Endodermal cell (in vitro differentiated cells): ENCODE measurements around the gene TCP11L2. TPM values are rescaled to one million over a fixed set of nuclear protein-coding genes. Genes with fewer than 3 reads are reported as not detected.
A peak's percentile ranks its signal among the peaks of the same experiment; 100 is the strongest.

ENCODE experiments used
- DNase-seq: peaks from one replicate; pipeline ENCODE4 v3.0.0-alpha.2; 2017
- H3K27ac ChIP-seq: 2 replicates; pipeline ENCODE4 v1.5.1; 2013; ENCODE audit warnings: mild to moderate bottlenecking, low read depth, low read length, moderate library complexity
- H3K27me3 ChIP-seq: 2 replicates; pipeline ENCODE4 v1.6.1; 2013; ENCODE audit warnings: mild to moderate bottlenecking, low read length, moderate library complexity; ENCODE audit not compliant: insufficient read depth, control insufficient read depth, poor library complexity, severe bottlenecking
- H3K36me3 ChIP-seq: 2 replicates; pipeline ENCODE4 v1.7.0; 2013; ENCODE audit warnings: mild to moderate bottlenecking, low read length, moderate library complexity; ENCODE audit not compliant: control insufficient read depth, insufficient read depth
- H3K4me1 ChIP-seq: one replicate; pipeline ENCODE4 v1.7.0; 2013; ENCODE audit warnings: low read length; ENCODE audit not compliant: control insufficient read depth, insufficient read depth
- H3K4me3 ChIP-seq: 2 replicates; pipeline ENCODE4 v1.5.1; 2013; ENCODE audit warnings: mild to moderate bottlenecking, low read length, moderate library complexity
- H3K9ac ChIP-seq: 2 replicates; pipeline ENCODE4 v1.6.1; 2013; ENCODE audit warnings: mild to moderate bottlenecking, low read length, moderate library complexity; ENCODE audit not compliant: poor library complexity, severe bottlenecking; ENCODE audit errors: extremely low read depth
- H3K9me3 ChIP-seq: 2 replicates; pipeline ENCODE4 v1.6.1; 2013; ENCODE audit warnings: mild to moderate bottlenecking, low read length, moderate library complexity; ENCODE audit not compliant: control insufficient read depth
- H3K27ac Mint-ChIP-seq: 2 replicates; pipeline ENCODE4 v1.8.0; 2020; ENCODE audit warnings: mixed read lengths
- H3K27me3 Mint-ChIP-seq: 2 replicates; pipeline ENCODE4 v1.8.0; 2021; ENCODE audit warnings: mild to moderate bottlenecking, mixed read lengths; ENCODE audit not compliant: insufficient read depth
- H3K36me3 Mint-ChIP-seq: 2 replicates; pipeline ENCODE4 v1.8.0; 2020; ENCODE audit warnings: low read depth, mixed read lengths
- H3K4me1 Mint-ChIP-seq: 2 replicates; pipeline ENCODE4 v1.8.0; 2020; ENCODE audit warnings: mixed read lengths
- H3K4me3 Mint-ChIP-seq: 2 replicates; pipeline ENCODE4 v1.8.0; 2020; ENCODE audit warnings: mild to moderate bottlenecking, moderate library complexity, mixed read lengths
- H3K9me3 Mint-ChIP-seq: 2 replicates; pipeline ENCODE4 v1.8.0; 2020; ENCODE audit warnings: mild to moderate bottlenecking, mixed read lengths
- WGBS, 2 experiments: methylation state at CpG; one replicate each; pipeline versions ENCODE4 v1.1.5 to v1.1.7; 2013; ENCODE audit warnings: missing lambda C conversion rate in 2 of 2, mixed read lengths in 1 of 2; ENCODE audit not compliant: insufficient coverage in 1 of 2, insufficient read length in 1 of 2; 5-methylcytosine and 5-hydroxymethylcytosine counted together
- total RNA-seq, 2 donors: library from RNA; stranded (reverse); fragmentation: NEBNext Ultra II Directional in 1 of 2; extraction: Animal tissue kit (Norgen Biotek cat#: 25700) in 1 of 2; gene quantifications; 2 replicates in 1 of 2; 3 replicates in 1 of 2; pipeline ENCODE4 v1.2.1, GENCODE V29; 2021
- TF ChIP-seq, protein P1 (sequence below): fragments of 200-600 bp; sonication (generic); conservative IDR thresholded peaks from 2 replicates; pipeline ENCODE4 v1.5.0; 2021; ENCODE audit warnings: antibody characterized with exemption, mild to moderate bottlenecking

TCP11L2 gene
- total RNA-seq, 2 donors from 2014 or later = 7.8 to 15.3 TPM

GRCh38 chr12:106255952-106256351 is 46.6 kb upstream of the TCP11L2 start:
- H3K9me3 Mint-ChIP-seq = no peaks in the 10 kb centered on the region
- TF ChIP-seq, protein P1, sequence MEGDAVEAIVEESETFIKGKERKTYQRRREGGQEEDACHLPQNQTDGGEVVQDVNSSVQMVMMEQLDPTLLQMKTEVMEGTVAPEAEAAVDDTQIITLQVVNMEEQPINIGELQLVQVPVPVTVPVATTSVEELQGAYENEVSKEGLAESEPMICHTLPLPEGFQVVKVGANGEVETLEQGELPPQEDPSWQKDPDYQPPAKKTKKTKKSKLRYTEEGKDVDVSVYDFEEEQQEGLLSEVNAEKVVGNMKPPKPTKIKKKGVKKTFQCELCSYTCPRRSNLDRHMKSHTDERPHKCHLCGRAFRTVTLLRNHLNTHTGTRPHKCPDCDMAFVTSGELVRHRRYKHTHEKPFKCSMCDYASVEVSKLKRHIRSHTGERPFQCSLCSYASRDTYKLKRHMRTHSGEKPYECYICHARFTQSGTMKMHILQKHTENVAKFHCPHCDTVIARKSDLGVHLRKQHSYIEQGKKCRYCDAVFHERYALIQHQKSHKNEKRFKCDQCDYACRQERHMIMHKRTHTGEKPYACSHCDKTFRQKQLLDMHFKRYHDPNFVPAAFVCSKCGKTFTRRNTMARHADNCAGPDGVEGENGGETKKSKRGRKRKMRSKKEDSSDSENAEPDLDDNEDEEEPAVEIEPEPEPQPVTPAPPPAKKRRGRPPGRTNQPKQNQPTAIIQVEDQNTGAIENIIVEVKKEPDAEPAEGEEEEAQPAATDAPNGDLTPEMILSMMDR = no peak
- WGBS, 2 experiments = 85 to 98% methylated on average over 5 of the region's 5 CpGs
- Histone ChIP-seq H3K4me3 (no peak overlapping the region), H3K9me3 (no peaks in the 10 kb centered on the region), H3K9ac (no peak overlapping the region), H3K4me1 (no peaks in the 10 kb centered on the region), H3K27me3 (no peaks in the 10 kb centered on the region), H3K36me3 (no peaks in the 10 kb centered on the region), H3K27ac (no peak overlapping the region)
- DNase-seq = no peak
- H3K4me1 Mint-ChIP-seq = peaks cover 5% of the 10 kb centered on the region
- no peak overlapping the region for H3K4me3 Mint-ChIP-seq
- H3K36me3 Mint-ChIP-seq = no peaks in the 10 kb centered on the region
- no peaks in the 10 kb centered on the region for H3K27me3 Mint-ChIP-seq
- H3K27ac Mint-ChIP-seq = no peak overlapping the region

DNA sequence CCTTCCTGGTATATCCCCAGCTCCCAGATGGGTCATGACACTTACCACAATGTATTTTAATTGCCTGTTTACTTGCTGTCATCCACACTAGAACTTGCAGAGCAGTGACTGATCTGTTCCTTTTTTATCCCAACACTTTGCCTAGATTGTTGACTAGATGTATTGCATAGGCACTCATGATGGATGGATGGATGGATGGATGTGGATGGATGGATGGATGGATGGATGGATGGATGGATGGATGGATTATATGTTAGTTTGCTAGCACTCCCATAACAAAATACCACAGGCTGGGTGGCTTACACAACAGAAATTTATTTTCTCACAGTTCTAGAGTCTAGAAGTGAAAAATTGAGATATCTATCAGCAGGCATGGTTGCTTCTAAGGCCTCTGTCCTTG is 46.0 kb upstream of the TCP11L2 start:
- H3K27me3 Mint-ChIP-seq = no peaks in the 10 kb centered on the region
- no peak overlapping the region for H3K4me3 Mint-ChIP-seq
- TF ChIP-seq, protein P1 = no peak
- no peaks in the 10 kb centered on the region for H3K9me3 Mint-ChIP-seq
- no peaks in the 10 kb centered on the region for H3K27me3 ChIP-seq
- no peak overlapping the region for H3K27ac Mint-ChIP-seq
- H3K36me3 Mint-ChIP-seq = no peaks in the 10 kb centered on the region
- H3K4me1 Mint-ChIP-seq = peaks cover 3% of the 10 kb centered on the region
- DNase-seq = no peak
- H3K4me1 ChIP-seq = no peaks in the 10 kb centered on the region
- no peak overlapping the region for H3K9ac ChIP-seq
- H3K4me3 ChIP-seq = no peak overlapping the region
- no peaks in the 10 kb centered on the region for H3K36me3 ChIP-seq
- no peak overlapping the region for H3K27ac ChIP-seq
- H3K9me3 ChIP-seq = no peaks in the 10 kb centered on the region

DNA sequence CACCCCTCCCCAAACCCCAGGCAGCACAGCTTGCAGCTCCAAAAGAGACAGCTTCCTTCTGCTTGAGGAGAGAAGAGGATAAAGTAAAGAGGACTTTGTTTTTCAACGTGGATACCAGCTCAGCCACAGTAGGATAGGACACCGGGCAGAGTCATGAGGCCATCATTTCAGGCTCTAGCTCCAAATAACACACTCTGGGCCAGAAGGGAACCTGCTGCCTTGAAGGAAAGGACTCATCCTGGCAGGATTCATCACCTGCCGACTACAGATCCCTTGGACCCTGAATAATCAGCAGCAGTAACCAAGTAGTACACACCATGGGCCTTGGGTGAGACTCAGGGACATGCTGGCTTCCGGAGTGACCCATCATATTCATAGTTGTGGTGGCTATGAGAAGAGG is 44.3 kb upstream of the TCP11L2 start:
- no peaks in the 10 kb centered on the region for H3K4me1 Mint-ChIP-seq
- H3K4me3 ChIP-seq = no peak overlapping the region
- H3K36me3 Mint-ChIP-seq = no peaks in the 10 kb centered on the region
- no peaks in the 10 kb centered on the region for H3K9me3 Mint-ChIP-seq
- no peaks in the 10 kb centered on the region for H3K27me3 ChIP-seq
- no peak overlapping the region for H3K27ac ChIP-seq
- 93% methylated on average over 3 to 4 of the region's 4 CpGs for WGBS, 2 experiments
- H3K9me3 ChIP-seq = no peaks in the 10 kb centered on the region
- H3K4me1 ChIP-seq = no peaks in the 10 kb centered on the region
- H3K27me3 Mint-ChIP-seq = no peaks in the 10 kb centered on the region
- H3K36me3 ChIP-seq = no peaks in the 10 kb centered on the region
- TF ChIP-seq, protein P1 = no peak
- no peak overlapping the region for H3K9ac ChIP-seq
- no peak overlapping the region for H3K4me3 Mint-ChIP-seq
- H3K27ac Mint-ChIP-seq = no peak overlapping the region
- DNase-seq = peak; percentile 20
